Epithelial cell of proximal tubule (primary cell): Measurements from ENCODE around the gene MYO3B. TPM values are rescaled to one million over a fixed set of nuclear protein-coding genes. Genes with fewer than 3 reads are reported as not detected.

Experiments
- DNase-seq: peaks from one replicate; pipeline ENCODE4 v3.0.0-alpha.2; 2011; ENCODE audit warnings: low read depth
- H3K4me3 ChIP-seq: 2 replicates; pipeline ENCODE4 v1.5.1; 2011; ENCODE audit warnings: low read depth, mild to moderate bottlenecking, low read length
- CTCF ChIP-seq: conservative IDR thresholded peaks from 2 replicates; pipeline ENCODE4 v1.5.1; 2012; ENCODE audit warnings: low read depth, mild to moderate bottlenecking, low read length
- total RNA-seq: library from RNA; depleted of rRNA; stranded (reverse); fragments of >200 nt; gene quantifications from 2 replicates; pipeline ENCODE4 v1.2.3, GENCODE V29; 2015

Gene MYO3B
- total RNA-seq, 1 donor from 2014 or later = 0.35 TPM

- no peak overlapping the region for H3K4me3 ChIP-seq
- DNase-seq = no peak
Measured at GRCh38 chr2:170434900-170435621, 257.1 kb downstream of the MYO3B start.

GRCh38 chr2:170436077-170436943 is 258.4 kb downstream of the MYO3B start:
- DNase-seq = no peak
- TF ChIP-seq CTCF = no peak
- no peak overlapping the region for H3K4me3 ChIP-seq

More at GRCh38 chr2:170434900-170435621, 257.1 kb downstream of the MYO3B start:
- no peak for TF ChIP-seq CTCF

- DNase-seq = no peak
Measured at GRCh38 chr2:170446078-170446477, 268.1 kb downstream of the MYO3B start.

GRCh38 chr2:170449034-170449433 is 271.1 kb downstream of the MYO3B start:
- DNase-seq = no peak

More at GRCh38 chr2:170446078-170446477, 268.1 kb downstream of the MYO3B start:
- no peak for TF ChIP-seq CTCF
- no peak overlapping the region for H3K4me3 ChIP-seq

GRCh38 chr2:170454471-170455372 is 276.8 kb downstream of the MYO3B start:
- no peak for DNase-seq
- no peak for TF ChIP-seq CTCF
- H3K4me3 ChIP-seq = no peak overlapping the region

More at GRCh38 chr2:170449034-170449433, 271.1 kb downstream of the MYO3B start:
- no peak for TF ChIP-seq CTCF
- H3K4me3 ChIP-seq = no peak overlapping the region

- TF ChIP-seq CTCF = no peak
- peak; percentile 82 for DNase-seq
- no peak overlapping the region for H3K4me3 ChIP-seq
Measured at GRCh38 chr2:170455617-170456426, 277.9 kb downstream of the MYO3B start.
